CD4-positive, CD25-positive, alpha-beta regulatory T cell (primary cell): Measurements from ENCODE around the gene ST6GALNAC4. TPM values are rescaled to one million over a fixed set of nuclear protein-coding genes. Genes with fewer than 3 reads are reported as not detected.

Experiments used
- ATAC-seq, 2 donors: fragments of 150-1000 bp; cut with Tn5 transposase; one replicate each; pipeline ENCODE4 v1.10.0; 2021; ENCODE audit warnings: low read depth in 2 of 2, moderate number of reproducible peaks in 2 of 2, moderate library complexity in 1 of 2
- DNase-seq, 3 donors: peaks; one replicate each; pipeline versions ENCODE4 v3.0.0 to v3.0.0-alpha.2; 2012 to 2022; ENCODE audit warnings: mixed read lengths in 1 of 3
- H3K27ac ChIP-seq: one replicate; pipeline ENCODE4 v1.7.0; 2013; ENCODE audit warnings: mild to moderate bottlenecking, low read length; ENCODE audit not compliant: insufficient read depth, poor library complexity, severe bottlenecking
- H3K27me3 ChIP-seq: one replicate; pipeline ENCODE4 v1.7.0; 2013; ENCODE audit warnings: low read length; ENCODE audit not compliant: control insufficient read depth, insufficient read depth
- H3K36me3 ChIP-seq: one replicate; pipeline ENCODE4 v1.7.0; 2013; ENCODE audit warnings: mild to moderate bottlenecking, low read length, moderate library complexity; ENCODE audit not compliant: control insufficient read depth, insufficient read depth
- H3K4me1 ChIP-seq: 2 replicates; pipeline ENCODE4 v1.7.0; 2013; ENCODE audit warnings: mild to moderate bottlenecking, low read length; ENCODE audit not compliant: insufficient read depth, control insufficient read depth, poor library complexity, severe bottlenecking
- H3K4me3 ChIP-seq: one replicate; pipeline ENCODE4 v1.7.0; 2013; ENCODE audit warnings: low read depth, mild to moderate bottlenecking, low read length, moderate library complexity
- H3K9me3 ChIP-seq, 2 experiments: 1 replicate in 1 of 2; 2 replicates in 1 of 2; pipeline ENCODE4 v1.7.0; 2013; ENCODE audit warnings: low read length in 2 of 2, mild to moderate bottlenecking in 1 of 2, moderate library complexity in 1 of 2; ENCODE audit not compliant: control insufficient read depth in 2 of 2
- H3K27ac Mint-ChIP-seq, 3 donors: one replicate each; pipeline ENCODE4 v1.8.0; 2020 to 2022; ENCODE audit warnings: mild to moderate bottlenecking in 3 of 3, mixed read lengths in 3 of 3, moderate library complexity in 2 of 3
- H3K27me3 Mint-ChIP-seq: one replicate; pipeline ENCODE4 v1.8.0; 2022; ENCODE audit warnings: mild to moderate bottlenecking, mixed read lengths
- H3K36me3 Mint-ChIP-seq: one replicate; pipeline ENCODE4 v1.8.0; 2020; ENCODE audit warnings: mixed read lengths
- H3K4me1 Mint-ChIP-seq, 4 donors: one replicate each; pipeline ENCODE4 v1.8.0; 2020 to 2022; ENCODE audit warnings: mixed read lengths in 4 of 4, mild to moderate bottlenecking in 1 of 4
- H3K4me3 Mint-ChIP-seq, 4 donors: one replicate each; pipeline ENCODE4 v1.8.0; 2020 to 2022; ENCODE audit warnings: mild to moderate bottlenecking in 4 of 4, mixed read lengths in 4 of 4, moderate library complexity in 3 of 4
- H3K9me3 Mint-ChIP-seq, 7 donors: one replicate each; pipeline ENCODE4 v1.8.0; 2020 to 2022; ENCODE audit warnings: mixed read lengths in 7 of 7, mild to moderate bottlenecking in 3 of 7, moderate library complexity in 2 of 7
- polyA plus RNA-seq, 4 donors: library from polyadenylated mRNA; unstranded; fragments of 300-500 nt; fragmentation: Illumina TruSeq; gene quantifications; one replicate each; pipeline ENCODE4 v1.2.3, GENCODE V29; 2021
- total RNA-seq: library from RNA; stranded (reverse); gene quantifications from one replicate; pipeline ENCODE4 v1.2.3, GENCODE V29; 2022

Gene ST6GALNAC4
- total and polyA plus RNA-seq, 5 donors from 2014 or later, result 23.1 to 31.6 (median 23.8) TPM

- Histone ChIP-seq H3K9me3 (no peaks in the 10 kb centered on the region), H3K27ac (no peak overlapping the region), H3K4me3 (peak overlapping the region; percentile 43), H3K36me3 (no peaks in the 10 kb centered on the region), H3K27me3 (no peaks in the 10 kb centered on the region), H3K4me1 (peaks cover 51% of the 10 kb centered on the region)
- Mint-ChIP-seq H3K36me3 (no peaks in the 10 kb centered on the region), H3K27me3 (peaks cover 16% of the 10 kb centered on the region), H3K4me1 (peaks cover 3 to 61% (median 29%) of the 10 kb centered on the region in 4 donors), H3K9me3 (peaks cover 0 to 3% (median 0%) of the 10 kb centered on the region in 7 donors), H3K4me3 (peak overlapping the region; percentile 77 to 94 (median 82)), H3K27ac (peak overlapping the region in 2 of 3 donors; percentile 74 to 82)
- ATAC-seq (peak in 1 of 2 donors; percentile 12), DNase-seq (no peak)
Measured at GRCh38 chr9:127931092-127931881, 14.4 kb upstream of the ST6GALNAC4 start.

GRCh38 chr9:127930231-127931091 lies 13.6 kb upstream of the ST6GALNAC4 start, which contains the start of gene PIP5KL1:
TSS of gene PIP5KL1 (minus strand) at chr9:127930777. CDS start at chr9:127930752, 25 bp downstream.
- no peaks in the 10 kb centered on the region for H3K36me3 Mint-ChIP-seq

GRCh38 chr9:127929625-127929979 lies 12.8 kb upstream of the ST6GALNAC4 start:
- peaks cover 0 to 3% (median 0%) of the 10 kb centered on the region in 7 donors for H3K9me3 Mint-ChIP-seq
- Histone ChIP-seq H3K27me3 (no peaks in the 10 kb centered on the region), H3K27ac (no peak overlapping the region), H3K9me3 (no peaks in the 10 kb centered on the region), H3K4me3 (peak overlapping the region; percentile 41), H3K4me1 (peaks cover 39% of the 10 kb centered on the region), H3K36me3 (no peaks in the 10 kb centered on the region)
- no peaks in the 10 kb centered on the region for H3K36me3 Mint-ChIP-seq
- peaks cover 27% of the 10 kb centered on the region for H3K27me3 Mint-ChIP-seq
- H3K4me1 Mint-ChIP-seq, result peaks cover 0 to 48% (median 24%) of the 10 kb centered on the region in 4 donors
- H3K27ac Mint-ChIP-seq, result peak overlapping the region in 2 of 3 donors; percentile 38 to 83
- no peak for ATAC-seq
- H3K4me3 Mint-ChIP-seq, result peak overlapping the region; percentile 35 to 77 (median 74)
- DNase-seq, result no peak

More at GRCh38 chr9:127930231-127931091, 13.6 kb upstream of the ST6GALNAC4 start, which contains the start of gene PIP5KL1:
- H3K4me3 ChIP-seq, result peak within 1 kb of the TSS; percentile 43
- Mint-ChIP-seq H3K27me3 (peaks cover 24% of the 10 kb centered on the region), H3K27ac (peak within 1 kb of the TSS; percentile 74 to 83 (median 82)), H3K4me3 (peak within 1 kb of the TSS; percentile 77 to 94 (median 82)), H3K9me3 (peaks cover 0 to 3% (median 0%) of the 10 kb centered on the region in 7 donors), H3K4me1 (peaks cover 0 to 55% (median 23%) of the 10 kb centered on the region in 4 donors)
- peak; percentile 69 to 73 (median 71) for DNase-seq
- no peaks in the 10 kb centered on the region for H3K36me3 ChIP-seq
- H3K27me3 ChIP-seq, result no peaks in the 10 kb centered on the region
- H3K9me3 ChIP-seq, result no peaks in the 10 kb centered on the region
- H3K4me1 ChIP-seq, result peaks cover 43% of the 10 kb centered on the region
- no peak within 1 kb of the TSS for H3K27ac ChIP-seq
- peak; percentile 65 for ATAC-seq

DNA sequence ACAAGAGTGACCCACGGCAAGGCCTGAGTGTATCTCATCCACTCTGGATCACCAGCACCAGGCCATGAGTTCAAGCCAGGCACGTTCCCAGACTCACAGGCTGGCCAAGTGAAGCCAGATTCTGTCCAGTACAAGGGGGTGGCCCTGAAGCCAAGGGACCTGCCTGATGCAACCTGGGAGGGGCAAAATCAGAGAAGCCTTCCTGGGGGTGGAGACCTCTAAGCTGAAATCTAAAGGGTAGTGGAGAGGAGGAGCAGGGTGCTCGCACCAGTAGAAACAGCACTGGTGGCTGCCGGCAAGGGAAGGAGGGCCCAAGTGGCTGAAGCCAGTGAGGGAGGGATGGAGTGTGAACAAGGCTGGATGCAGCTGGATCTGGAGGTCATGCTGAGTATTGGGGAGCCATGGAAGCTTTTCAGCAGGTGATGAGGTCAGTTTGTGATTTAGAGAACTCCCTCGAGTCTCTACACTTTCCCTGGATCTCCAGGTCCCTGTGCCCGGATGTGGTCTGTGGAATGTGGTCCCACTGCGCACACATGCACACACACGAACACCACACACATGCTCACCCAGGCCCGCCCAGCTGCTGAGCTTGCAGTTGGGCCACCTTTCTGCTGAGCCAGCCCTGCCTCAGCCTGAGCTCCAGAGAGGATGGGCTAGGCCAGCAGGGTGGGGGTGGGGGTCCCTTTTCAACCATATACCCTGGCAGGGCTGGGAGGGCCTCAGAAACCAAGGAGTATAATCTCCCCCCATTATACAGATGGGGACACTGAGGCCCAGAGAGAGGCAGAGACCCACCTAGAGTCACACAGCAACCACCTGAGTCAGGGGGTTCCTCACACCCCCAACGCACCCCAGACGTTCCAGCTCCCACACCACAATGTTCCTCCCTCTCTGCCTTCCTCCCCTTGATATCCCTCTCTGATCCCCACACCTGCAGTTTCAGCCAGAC lies 12.1 kb upstream of the ST6GALNAC4 start:
- Histone ChIP-seq H3K27me3 (no peaks in the 10 kb centered on the region), H3K27ac (no peak overlapping the region), H3K4me3 (no peak overlapping the region), H3K4me1 (peaks cover 39% of the 10 kb centered on the region), H3K36me3 (no peaks in the 10 kb centered on the region), H3K9me3 (no peaks in the 10 kb centered on the region)
- Mint-ChIP-seq H3K4me3 (peak overlapping the region; percentile 71 to 87 (median 80)), H3K4me1 (peaks cover 0 to 42% (median 19%) of the 10 kb centered on the region in 4 donors), H3K9me3 (peaks cover 0 to 3% (median 0%) of the 10 kb centered on the region in 7 donors), H3K36me3 (no peaks in the 10 kb centered on the region), H3K27ac (peak overlapping the region in 2 of 3 donors; percentile 54 to 83), H3K27me3 (peaks cover 28% of the 10 kb centered on the region)
- ATAC-seq, result no peak
- DNase-seq, result no peak

DNA sequence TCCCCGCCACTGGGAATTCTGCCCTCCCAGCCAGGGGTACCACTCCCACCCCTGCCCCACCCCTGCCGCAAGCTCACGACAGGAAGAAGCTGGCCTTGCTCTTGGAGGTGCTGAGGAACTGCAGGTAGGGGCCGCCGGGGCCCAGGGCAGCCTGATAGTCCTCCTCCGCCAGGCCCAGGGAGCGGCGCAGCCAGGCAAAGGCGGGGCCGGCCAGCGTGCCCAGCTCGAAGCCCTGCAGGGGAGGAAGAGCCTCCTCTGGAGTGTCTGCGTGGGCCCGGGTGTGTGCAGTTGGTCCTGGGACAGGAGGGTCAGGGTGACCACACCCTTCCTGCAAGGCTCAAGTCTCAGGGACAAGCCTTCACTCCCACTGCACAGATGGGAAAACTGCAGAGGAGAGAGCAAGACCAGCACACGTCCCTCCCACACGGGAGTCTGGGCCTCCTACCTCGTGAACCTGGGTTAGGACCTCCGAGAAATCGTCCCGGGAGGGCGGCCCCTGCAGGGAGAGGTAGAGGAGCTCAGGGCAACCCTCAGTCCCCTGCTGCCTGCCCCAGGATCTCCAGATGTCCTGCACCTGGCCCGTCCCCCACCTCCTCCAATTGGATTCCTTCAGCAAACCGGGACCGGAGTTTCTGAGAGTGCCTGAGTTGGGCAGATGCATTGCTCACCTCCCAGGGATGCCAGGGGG lies 11.3 kb upstream of the ST6GALNAC4 start:
- no peak overlapping the region for H3K27ac ChIP-seq
- H3K4me1 Mint-ChIP-seq, result peaks cover 0 to 37% (median 19%) of the 10 kb centered on the region in 4 donors
- no peaks in the 10 kb centered on the region for H3K36me3 Mint-ChIP-seq
- H3K27me3 ChIP-seq, result peaks cover 4% of the 10 kb centered on the region
- peaks cover 0 to 3% (median 0%) of the 10 kb centered on the region in 7 donors for H3K9me3 Mint-ChIP-seq
- peaks cover 39% of the 10 kb centered on the region for H3K4me1 ChIP-seq
- H3K27me3 Mint-ChIP-seq, result peaks cover 28% of the 10 kb centered on the region
- no peak for DNase-seq
- no peaks in the 10 kb centered on the region for H3K36me3 ChIP-seq
- ATAC-seq, result no peak
- H3K4me3 ChIP-seq, result no peak overlapping the region
- peak overlapping the region in 3 of 4 donors; percentile 76 to 87 (median 85) for H3K4me3 Mint-ChIP-seq
- no peaks in the 10 kb centered on the region for H3K9me3 ChIP-seq
- H3K27ac Mint-ChIP-seq, result no peak overlapping the region

DNA sequence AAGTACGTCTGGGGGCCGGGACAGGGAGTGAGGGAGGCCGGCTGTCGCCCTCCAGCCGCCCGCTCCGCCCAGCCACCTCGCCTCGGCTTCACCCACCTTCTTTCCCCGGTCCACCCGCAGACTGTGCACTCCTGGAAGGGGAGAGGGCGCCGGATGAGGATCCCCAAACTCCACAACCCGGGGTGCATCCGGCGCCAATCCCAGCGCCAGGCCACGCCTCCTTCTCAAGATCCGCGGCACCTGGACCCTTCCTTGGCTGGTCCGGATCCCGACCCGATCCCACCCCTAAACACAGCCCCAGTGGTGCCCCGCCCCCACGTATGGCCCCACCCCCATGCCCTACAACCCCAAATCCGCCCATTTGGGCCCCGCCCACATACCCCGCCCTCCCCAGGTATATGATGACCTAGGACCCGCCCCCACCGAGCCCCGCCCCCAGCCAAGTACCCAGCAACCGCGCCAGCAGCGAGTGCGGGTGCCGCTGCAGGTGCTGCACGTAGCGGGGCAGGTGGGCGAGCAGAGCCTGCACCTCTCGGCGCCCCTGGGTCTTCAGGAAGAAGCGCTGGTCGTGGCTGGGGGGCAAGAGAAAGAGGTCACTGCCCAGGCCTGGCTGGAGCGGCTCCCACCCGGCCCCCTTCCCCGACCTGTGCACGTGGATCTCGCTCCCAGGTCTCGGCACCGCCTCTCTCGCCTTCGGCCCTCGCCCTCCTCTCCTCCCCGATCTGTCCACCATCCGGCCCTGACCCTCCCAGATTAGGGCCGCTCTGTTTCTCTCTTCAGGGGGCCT lies 10.6 kb upstream of the ST6GALNAC4 start:
- Histone ChIP-seq H3K36me3 (no peaks in the 10 kb centered on the region), H3K4me3 (no peak overlapping the region), H3K27ac (no peak overlapping the region), H3K9me3 (no peaks in the 10 kb centered on the region), H3K4me1 (peaks cover 39% of the 10 kb centered on the region), H3K27me3 (peaks cover 4% of the 10 kb centered on the region)
- DNase-seq (peak; percentile 56 to 79 (median 70)), ATAC-seq (peak; percentile 35 to 53)
- H3K4me1 Mint-ChIP-seq, result peaks cover 0 to 34% (median 19%) of the 10 kb centered on the region in 4 donors
- peaks cover 32% of the 10 kb centered on the region for H3K27me3 Mint-ChIP-seq
- no peak overlapping the region for H3K27ac Mint-ChIP-seq
- peaks cover 0 to 3% (median 0%) of the 10 kb centered on the region in 7 donors for H3K9me3 Mint-ChIP-seq
- no peaks in the 10 kb centered on the region for H3K36me3 Mint-ChIP-seq
- peak overlapping the region in 3 of 4 donors; percentile 58 to 88 (median 76) for H3K4me3 Mint-ChIP-seq
